T-helper 9 cell (primary cell): ENCODE data around the gene PITPNM2.

Source experiments
- DNase-seq: peaks from one replicate; pipeline ENCODE4 v3.0.0-alpha.2; 2020

Gene PITPNM2

GRCh38 chr12:123143736-123144461 lies 7.0 kb downstream of the PITPNM2 start:
- DNase-seq = no peak

DNA sequence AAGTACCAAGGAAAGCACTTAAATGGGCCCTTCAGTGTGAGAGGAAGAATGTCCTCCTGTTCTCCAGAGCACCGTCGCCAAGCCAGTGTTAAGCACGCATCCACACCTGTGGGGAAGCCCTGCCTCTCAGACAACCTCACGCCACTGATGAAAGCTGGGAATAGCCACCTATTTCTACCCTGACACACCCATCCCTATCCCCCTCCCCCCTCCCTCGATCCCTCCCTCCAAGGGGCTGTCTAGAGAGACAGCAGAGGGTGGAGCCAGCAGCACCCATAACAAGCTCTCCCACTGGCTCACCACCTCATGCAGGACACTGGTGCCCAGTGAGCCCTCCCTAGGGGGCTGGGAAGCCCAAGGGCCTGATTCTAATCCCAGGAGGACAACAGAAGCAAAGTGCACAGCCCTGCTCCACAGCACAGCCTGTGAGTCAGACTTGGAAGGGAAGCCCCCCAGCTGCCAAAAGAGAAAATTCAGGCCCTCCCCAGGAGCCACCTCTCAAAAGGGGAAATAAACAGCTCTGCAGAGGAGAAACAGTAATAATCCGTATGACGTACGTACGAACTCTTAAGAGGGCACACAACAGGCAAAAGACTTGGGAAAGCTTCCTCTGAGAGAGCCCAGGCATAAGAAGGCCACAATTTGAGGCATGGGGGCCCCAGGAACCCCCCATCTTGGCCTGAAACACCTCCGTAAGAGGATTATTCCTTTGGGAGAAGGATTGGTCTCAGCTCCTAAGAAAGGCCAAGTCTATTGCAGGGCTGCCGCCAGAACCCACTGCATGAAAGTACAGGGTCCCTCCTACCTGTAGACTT lies 7.8 kb downstream of the PITPNM2 start:
- no peak for DNase-seq

GRCh38 chr12:123142518-123142840 lies 8.4 kb downstream of the PITPNM2 start:
- DNase-seq = no peak

GRCh38 chr12:123141615-123142517 lies 9.0 kb downstream of the PITPNM2 start:
- DNase-seq = no peak

- no peak for DNase-seq
These were observed 9.9 kb downstream of the PITPNM2 start for GRCh38 chr12:123140676-123141614.

- no peak for DNase-seq
These were observed 10.8 kb downstream of the PITPNM2 start for GRCh38 chr12:123139926-123140675.

- no peak for DNase-seq
These were observed 15.2 kb downstream of the PITPNM2 start for GRCh38 chr12:123135688-123136087.

- no peak for DNase-seq
These were observed 16.1 kb downstream of the PITPNM2 start for GRCh38 chr12:123134826-123135225.

GRCh38 chr12:123134271-123134671 lies 16.6 kb downstream of the PITPNM2 start:
- no peak for DNase-seq

DNA sequence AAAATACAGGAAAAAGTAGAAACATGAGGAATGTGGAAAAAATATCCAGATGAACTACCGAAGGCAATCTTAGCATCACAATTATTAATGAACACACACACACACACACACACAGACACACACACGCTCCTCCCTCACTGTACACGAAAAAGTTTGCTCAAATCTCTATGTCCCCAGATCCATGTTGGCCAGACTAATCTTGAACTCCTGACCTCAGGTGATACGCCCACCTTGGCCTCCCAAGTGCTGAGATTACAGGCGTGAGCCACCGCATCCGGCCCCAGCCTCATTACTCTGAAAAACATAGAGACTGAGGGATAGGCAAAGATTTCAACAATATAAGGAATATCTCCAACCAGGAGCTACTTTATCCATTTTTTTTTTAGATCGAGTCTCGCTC lies 17.2 kb downstream of the PITPNM2 start:
- no peak for DNase-seq

DNA sequence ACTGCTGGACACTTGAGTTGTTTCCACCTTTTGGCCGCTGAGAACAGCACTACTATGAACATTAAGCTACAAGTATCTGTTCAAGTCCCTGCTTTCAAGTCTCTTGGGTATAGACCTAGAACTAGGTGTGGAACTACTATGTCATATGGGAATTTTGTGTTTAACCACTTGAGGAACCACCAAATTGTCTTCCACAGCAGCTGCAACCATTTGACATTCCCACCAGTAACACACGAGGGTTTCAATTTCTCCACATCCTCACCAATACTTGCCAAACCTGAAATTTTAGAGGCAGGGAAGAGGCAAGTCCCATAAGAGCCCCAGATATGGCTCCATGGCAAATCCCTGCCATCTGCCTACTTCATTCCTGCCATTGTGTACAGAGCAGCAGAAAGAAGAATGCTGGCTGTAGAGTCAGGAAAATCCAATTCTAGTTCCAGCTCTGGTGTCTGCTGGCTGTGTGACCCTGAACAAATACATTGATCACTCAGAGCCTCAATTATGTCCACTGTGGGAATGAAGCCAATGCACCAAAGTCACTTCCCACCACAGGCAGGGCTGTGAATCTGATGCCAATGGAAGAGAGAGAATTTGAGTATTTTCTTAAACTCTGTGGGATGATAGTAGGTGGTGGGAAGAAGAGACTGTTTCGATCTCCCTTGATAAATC lies 17.8 kb downstream of the PITPNM2 start:
- DNase-seq = no peak

- no peak for DNase-seq
These were observed 18.9 kb downstream of the PITPNM2 start for GRCh38 chr12:123131879-123132402.

DNA sequence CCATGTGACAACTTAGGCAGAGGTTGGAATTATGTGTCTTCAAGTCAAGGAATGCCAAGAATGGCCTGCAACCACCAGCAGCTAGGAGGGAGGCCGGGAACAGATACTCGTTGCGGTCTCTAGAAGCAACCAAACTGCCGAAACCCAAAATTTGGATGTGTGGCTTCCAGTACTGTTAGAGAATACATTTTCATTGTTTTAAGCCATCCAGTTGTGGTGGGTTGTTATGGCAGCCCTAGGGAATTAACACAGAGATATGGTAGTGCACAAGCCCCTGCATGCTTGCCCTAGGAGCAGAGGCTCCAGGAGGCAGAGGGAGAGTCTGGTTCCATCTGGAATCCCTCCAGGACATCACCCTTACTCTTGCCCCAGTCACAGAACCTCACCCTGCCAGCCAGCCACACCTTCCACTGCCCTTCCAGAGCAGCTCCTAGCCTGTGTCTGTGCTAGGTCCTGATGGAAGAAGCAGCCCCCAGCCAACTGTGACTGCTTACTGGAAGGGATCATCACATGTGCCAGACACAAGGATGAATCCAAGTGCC lies 19.5 kb downstream of the PITPNM2 start:
- DNase-seq = no peak

DNA sequence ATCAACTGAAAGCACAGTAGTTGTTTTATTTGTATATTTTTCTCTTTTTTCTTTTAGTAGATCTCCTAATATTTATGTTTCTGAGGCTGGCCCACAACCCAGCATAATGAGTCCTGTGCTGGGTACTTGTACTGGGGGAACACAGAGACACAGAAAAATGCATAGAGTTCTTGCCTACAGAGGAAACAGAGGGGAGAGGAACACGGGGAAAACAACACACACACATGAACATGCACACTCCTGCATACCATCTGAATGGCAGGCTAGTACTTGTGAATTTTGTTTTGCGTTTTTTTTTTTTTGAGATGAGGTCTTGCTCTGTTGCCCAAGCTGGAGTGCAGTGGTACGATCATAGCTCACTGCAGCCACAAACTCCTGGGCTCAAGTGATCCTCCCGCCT lies 21.3 kb downstream of the PITPNM2 start:
- no peak for DNase-seq

DNA sequence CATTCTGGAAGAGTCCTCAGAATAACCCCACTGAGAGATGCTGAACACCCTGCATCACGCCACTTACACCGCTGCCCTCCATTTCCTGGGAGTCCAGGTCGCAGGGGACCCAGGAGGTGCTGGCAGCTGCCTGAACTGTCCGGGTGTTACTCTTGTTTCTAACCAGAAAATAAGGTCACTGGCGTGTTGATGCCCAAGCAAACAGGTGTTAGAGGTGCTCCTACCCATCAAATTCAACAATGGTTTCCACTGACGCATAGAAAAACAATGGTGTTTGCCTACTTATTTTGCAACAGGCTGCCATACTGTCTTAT lies 23.8 kb downstream of the PITPNM2 start:
- no peak for DNase-seq

DNA sequence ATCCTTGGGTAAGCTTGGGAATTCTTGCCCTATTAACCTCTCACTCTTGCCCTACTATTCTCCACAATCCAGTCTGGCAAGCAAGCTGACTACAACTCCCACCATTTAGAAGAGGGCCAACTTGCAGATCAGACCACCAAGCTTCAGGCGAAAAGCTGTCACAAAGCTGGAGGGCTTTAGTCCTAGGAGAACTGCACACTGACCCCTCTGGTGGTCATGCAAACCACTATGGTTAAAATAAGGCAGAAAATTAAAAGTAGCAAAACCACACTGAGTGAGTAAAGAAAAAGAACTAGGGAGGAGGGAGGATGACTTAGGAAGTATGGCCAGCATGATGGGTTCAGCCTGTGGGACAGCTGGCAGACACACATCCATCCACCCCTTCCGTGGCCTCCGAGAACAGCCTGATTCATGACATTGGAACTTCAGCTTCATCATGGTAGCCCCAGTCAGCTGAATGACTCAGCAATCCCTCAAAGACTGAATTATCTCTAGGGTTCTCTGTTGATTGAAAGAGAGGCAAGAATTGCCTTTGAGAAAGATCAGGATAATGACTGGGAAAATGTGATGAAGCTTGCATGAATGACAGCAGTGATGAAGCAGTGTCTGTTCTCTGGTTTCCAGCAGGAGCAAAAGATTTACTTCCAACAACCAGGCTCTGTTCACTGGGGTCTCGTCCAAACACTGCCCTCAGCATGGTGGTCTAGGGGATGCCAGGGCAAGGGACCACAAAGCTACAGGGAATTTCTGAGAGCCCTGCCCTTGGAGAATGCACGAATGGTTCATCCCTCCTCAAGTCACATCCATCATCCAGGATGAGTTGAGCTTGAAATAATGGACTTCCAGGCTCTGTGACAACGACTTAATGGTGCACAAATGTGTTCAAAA lies 24.4 kb downstream of the PITPNM2 start:
- DNase-seq = no peak

DNA sequence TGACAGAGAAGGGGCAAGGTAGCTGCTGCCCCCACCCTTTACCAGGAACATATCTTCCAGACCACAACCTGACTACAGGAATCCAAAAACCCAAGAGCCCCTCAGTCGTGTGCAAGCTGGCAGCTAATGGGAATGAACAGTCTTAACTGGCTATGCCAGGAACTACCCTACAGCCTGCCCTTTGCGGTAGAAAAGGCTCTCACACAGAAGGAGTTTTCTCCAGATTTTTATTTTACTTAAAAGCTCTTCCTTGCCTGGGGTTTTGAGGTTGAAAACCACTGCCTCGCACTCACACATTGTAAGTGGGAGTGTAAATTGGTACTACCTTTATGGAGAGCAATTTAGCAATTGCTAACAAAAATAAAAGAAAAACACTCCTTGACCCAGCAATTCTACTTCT lies 28.3 kb downstream of the PITPNM2 start:
- no peak for DNase-seq

GRCh38 chr12:123121670-123122069 lies 29.2 kb downstream of the PITPNM2 start:
- DNase-seq = no peak

DNA sequence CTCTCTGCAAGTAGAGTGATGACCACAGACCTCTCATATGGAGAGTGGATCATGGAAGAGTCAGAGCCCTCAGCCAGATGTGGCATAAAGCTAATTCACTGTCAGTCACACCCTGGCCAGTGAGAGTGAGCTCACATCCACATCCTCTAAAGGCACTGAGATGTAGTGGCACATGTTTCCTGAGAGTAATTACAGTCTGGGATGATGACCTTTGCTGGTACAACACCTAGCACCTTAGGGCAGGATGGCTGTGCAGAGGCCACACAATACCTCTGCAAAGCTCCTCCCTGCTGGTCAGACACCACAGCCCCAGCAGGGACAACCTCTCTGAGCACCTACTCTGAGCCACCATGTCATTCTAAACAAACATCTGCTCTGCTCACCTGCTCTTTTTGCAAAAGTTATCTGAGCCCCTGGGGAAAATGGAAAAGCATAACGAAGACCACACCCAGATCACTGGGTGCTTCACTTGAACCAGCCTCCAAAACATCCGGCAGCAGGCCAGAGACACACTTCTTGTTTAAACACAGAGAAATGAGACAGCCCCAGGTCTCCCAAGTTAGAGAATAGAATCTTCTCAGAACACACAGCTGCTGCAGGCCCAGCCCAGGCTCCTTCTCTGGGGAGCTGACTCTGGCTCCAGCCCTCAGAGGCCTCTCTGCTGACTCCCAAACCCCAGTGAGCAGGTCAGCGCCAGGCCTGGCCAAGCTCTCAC lies 30.3 kb downstream of the PITPNM2 start:
- DNase-seq = no peak
